NCI-H1417 (cell line): ENCODE data around the gene KLC1.
A peak's percentile ranks its signal among the peaks of the same experiment; 100 is the strongest.

Experiments
- DNase-seq, 3 experiments: peaks; one replicate each; lab custom pipeline; 2025; lab: John Stamatoyannopoulos, UW

KLC1 gene

GRCh38 chr14:103704708-103705107 lies 75.7 kb downstream of the KLC1 start:
- no peak for DNase-seq

DNA sequence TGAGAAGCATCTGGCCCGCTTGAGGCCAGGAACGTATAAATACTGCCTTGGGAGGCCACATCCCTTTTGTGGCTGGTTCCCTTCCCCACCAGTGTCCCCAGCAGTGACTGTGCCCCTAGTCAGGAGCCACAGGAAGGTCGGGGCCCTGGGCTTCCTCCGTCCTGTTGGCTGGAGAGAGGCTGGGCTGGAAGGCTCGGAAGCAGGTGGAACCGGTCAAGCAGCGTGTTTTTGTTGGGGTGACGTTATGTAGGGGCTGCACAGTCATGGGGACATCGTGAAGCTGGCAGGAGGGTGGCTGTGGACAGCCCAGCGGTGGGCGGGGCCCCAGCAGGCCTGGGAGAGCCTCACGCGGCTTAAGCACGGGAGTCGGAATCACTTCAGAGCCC lies 76.1 kb downstream of the KLC1 start:
- no peak for DNase-seq

DNA sequence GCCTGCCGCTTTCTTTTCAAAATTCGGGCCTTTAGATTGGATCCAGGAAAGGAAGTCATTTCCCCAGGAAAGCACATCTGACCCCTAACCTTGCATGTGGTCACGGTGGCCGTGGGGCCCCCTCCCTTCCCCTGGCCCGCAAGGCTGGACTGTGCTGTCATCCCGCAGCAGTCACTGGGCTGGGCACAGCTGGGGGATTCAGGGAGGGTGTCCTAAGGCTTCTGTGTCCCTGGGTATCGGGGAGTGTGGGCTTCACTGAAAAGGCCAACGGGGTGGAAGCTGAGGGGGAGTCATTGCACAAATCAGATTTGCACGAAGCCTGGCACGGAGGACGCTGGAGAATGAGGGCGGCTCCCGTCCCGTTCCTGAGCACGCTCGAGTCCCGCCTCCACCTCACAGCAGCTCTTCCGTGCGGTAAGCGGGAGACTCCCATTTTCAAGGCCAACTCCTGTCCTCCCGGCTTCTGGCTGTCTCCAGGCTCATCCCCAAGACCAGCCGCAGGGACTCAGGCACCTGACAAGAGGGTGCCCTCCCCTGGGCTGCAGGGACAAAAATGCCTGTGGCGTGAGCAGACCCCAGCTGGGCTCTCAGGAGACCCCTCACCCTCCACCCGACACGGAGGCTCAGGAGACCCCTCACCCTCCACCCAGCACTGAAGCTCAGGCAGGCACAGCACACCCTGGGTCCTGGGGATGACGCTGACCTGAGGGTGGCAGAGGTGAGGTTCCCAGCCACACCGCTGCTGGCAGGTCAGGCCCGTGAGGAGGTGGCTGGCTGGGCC lies 76.7 kb downstream of the KLC1 start:
- DNase-seq = no peak

DNA sequence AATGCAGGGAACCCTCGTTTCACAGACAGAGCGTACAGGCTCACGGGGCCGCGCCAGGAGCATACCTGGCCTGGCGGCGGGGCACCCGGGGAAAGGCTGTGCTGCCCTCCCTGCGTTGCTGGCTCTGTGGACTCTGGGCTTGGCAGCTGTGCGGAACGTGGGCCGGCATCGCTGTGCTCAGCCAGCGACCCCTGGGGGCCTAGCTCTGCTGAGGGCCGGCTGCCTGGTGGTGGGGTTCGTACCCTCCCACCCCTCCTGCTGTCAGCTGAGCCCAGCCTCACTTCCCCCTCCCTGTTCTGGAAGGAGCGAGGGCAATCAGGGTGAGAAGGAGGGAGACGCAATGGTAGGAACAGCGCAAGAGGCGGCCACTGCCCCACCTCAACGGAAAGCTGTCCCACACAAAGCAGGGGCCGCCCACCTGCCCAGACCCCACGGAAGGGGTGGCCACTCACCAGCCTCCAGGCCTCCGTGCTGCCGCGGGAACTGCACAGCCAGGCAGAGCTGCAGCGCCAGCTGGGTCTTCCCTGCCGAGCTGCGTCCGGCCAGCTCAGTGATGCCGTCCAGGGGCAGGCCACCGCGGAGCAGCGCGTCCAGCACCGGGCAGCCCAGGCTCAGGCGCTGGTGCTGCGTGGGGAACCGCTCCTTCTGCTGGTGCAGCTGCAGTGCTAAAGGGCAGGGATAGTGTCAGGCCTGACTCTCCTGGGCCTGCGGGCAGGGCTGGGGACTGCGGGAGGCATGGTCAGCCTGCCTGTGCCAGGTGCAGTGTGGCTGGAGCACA lies 77.7 kb downstream of the KLC1 start:
- DNase-seq = peak in 1 of 3 experiments; percentile 56

DNA sequence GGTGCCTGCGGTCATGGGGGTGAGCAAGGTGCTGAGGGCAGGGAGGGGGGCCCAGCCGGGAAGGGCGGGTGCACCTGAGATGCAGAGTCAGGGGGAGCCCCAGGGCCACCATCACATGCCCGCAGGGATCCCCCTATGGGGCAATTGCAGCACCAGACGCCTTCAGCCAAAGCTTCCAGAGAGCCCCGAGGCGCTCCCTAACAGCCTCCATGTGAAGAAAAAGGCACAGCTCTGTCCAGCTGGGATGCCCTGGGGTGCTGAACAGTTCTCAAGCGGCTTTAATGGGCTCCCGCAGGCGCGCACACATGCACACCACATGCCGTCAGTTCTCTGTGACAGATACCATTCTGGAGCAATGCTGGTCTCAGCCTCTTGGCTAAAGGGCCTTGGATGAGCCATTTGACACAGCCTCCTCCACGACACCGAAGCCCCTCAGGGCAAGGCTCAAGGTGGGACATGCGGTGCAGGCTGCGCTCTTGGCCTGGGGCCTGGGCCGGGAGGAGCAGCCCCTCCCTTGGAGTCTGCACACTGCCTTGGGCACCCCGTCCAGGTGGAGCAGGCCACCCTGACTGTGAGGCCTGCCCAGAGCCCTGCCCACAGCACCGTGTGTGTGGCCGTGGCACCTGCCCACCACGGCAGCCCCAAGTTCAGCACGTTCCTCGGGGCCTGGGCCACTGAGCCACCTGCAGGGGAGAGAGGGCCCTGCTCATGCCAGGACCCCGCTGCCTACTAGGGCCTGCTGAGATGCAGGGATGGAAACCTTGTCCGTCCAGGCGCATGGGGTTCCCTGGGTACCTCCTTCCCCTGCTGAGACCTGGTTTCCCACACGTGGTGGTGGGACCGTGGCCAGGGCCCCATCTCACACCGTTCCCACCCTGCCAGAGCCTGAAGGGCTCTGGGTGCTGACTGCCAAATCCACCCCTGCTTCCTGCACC lies 78.6 kb downstream of the KLC1 start:
- peak in 2 of 3 experiments; percentile 56 to 72 for DNase-seq

GRCh38 chr14:103708750-103709187 lies 79.8 kb downstream of the KLC1 start:
- no peak for DNase-seq

DNA sequence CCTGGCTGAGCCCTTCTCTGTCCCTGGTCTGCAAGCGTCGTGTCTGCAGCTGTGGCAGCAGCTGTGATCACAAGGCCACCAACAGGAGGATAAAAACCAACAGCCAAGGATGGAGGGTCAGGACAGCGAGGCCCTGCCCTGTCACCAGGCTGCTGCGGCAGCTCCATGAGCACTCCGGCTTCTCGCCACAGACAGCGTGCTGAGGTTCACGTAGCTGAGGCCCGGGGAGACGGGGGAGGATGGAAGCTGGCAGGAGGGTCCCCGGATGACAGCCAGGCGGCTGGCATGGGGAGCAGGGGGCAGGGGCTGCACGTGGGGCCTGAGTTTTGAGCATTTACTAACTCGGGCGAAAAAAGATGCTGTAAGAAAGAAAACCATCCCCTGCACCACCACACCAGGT lies 80.8 kb downstream of the KLC1 start:
- no peak for DNase-seq

DNA sequence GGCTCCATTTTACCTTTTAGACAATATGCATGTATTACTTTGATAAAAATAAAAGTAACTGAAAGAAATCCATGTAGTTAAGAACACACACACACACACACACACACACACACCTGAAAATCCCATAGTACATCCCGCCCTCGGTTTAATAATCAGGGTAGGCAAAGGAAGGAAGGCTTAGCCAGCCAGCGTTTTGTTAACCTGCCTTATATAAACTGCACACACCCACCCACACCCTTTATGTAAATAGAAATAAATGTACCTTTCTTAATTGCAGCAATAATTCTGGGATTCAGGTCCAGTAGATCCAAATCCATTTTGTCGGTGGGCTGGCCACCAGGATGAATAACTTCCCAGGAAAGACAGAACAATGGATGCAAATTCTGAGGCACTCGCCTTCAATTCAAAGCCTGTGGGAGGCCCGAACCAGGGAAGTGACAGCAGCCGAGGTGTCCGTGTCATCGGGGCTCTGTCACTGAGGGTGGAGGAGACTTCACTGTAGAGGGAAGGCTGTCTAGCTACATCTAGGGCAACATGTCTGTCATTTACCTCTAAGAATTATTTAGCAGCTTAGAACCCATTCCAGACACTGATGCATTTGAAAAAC lies 81.9 kb downstream of the KLC1 start:
- DNase-seq = peak in 1 of 3 experiments; percentile 28

- peak in 2 of 3 experiments; percentile 24 to 41 for DNase-seq
Observed at GRCh38 chr14:103711516-103712431, 82.8 kb downstream of the KLC1 start.

GRCh38 chr14:103712633-103713247 lies 83.7 kb downstream of the KLC1 start:
- DNase-seq = no peak

DNA sequence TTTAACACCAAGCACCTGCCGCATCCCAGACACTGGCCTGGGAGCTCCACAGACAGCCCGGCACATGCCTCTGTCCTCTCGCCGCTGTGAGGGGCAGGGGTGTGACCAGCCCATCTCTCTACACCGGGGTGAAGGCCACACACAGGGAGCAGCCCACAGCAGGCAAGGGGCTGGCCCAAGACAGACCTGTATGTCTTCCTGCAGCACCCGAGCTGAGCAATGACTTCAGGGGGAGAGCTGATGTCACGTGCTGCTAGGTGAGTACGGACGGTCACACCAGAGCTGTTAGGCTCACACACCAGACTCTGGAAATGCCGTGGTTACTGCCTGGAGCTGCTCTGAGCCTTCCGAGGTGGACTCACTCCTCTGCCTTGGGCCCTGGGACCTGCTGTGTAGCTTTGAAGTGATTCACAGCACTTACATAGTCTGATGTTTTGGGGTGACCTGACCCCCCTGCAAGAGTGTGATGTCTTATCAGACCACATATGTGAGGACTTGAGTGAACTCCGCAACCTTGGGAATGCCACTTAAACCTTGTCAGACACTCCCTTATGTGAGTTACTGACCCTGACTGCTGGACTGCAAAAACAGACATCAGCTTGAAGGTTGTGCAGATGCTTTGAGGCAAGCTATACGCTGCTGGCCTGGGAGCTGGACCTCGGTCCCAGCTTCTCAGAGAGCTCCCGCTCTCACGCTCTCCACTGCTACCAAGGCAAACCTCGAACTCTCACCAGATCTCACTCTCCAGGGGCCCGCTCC lies 84.5 kb downstream of the KLC1 start:
- DNase-seq = no peak

DNA sequence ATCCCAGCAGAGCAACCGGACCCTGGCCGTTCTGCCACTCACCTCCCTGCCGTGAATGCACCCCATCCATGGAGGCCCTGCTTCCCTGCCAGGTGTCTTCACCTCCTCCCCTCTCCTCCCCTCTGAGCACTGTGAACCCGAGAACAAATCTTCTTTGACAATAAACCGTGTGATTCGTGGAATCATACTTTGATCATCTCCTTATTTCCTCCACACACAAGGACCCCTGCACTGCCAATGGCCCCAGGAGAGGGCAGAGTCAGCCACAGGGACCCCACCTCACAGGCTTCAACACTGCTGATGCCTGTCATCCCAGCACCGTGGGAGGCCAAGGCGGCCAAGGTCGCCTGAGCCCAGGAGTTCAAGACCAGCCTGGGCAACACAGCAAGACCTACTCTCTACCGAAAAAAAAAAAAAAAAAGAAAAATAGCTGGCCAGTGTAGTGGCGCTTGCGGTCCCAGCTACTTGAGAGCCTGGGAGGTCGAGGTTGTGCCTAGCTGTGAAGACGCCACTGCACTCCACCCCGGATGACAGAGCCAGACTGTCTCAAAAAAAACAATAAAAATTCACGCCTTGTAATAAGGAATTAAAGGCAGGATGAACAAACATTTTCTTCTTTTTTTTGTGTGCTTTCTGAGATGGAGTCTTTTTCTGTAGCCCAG lies 85.2 kb downstream of the KLC1 start:
- DNase-seq = no peak

DNA sequence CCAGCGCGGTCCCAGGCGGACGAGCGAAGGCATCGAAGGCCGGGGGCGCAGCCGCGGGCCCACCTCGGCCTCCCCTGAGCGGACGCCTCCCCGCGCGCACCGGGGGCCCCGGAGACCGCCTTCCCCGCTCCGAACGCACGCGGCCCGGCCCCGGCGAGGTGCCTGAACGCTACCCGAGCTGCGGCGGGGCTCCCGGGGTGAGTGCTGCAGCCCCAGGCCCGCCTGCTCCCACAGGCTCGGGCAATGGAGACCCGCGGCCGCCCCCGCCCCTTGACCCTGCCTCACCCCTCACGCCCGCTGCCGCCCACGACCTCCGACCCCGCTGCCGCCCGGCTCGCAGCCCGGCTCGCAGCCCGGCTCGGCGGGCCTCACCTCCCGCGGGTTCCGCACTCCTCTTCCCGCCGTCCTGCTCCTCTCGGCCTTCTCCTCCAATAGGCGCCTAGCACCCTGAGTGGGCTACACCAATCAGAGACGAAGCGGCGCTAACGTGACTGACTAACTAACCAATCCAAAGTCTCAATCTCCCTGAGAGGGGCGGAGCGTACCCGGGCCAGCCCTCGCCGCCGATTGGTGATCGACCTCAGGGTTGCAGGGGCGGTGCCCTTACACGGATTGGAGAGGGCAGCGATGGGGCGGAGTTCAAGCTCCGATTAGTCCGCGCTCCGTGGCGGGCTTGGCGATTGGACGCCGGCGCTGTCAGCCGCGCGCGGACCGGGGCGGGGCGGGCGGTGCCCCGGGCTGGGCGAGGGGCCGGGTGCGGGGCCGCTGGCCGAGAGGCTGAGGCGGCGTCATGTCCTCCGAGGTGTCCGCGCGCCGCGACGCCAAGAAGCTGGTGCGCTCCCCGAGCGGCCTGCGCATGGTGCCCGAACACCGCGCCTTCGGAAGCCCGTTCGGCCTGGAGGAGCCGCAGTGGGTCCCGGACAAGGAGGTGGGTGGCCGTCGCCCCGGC lies 86.3 kb downstream of the KLC1 start, which contains the start of the genes XRCC3 and ZFYVE21:
TSS of gene XRCC3 (minus strand) at position 400 of the 949 bp plus-strand sequence. CDS start 4,364 bp downstream, outside the sequence.
TSS of gene ZFYVE21 (plus strand) at position 759 of the 949 bp plus-strand sequence. CDS start at position 791, 32 bp downstream.
- peak; percentile 100 for DNase-seq

- peak in 2 of 3 experiments; percentile 45 to 70 for DNase-seq
Observed at GRCh38 chr14:103716091-103716801, 87.2 kb downstream of the KLC1 start.

GRCh38 chr14:103716899-103717411 lies 87.9 kb downstream of the KLC1 start:
- DNase-seq = no peak

- no peak for DNase-seq
Observed at GRCh38 chr14:103718572-103718971, 89.6 kb downstream of the KLC1 start.
